BLaER1 treated with 17β-estradiol and CSF1 and Interleukin-3, amounts not matched to agents 10 nM and 100 nM (cell line): ENCODE measurements around the gene DNAH5.

Experiments
- H3K27ac ChIP-seq, 11 experiments: shearing (Covaris generic); formaldehyde crosslinking; 2 replicates each; pipeline ENCODE4 v1.8.1; 2022
- H3K27me3 ChIP-seq, 11 experiments: shearing (Covaris generic); formaldehyde crosslinking; 2 replicates each; pipeline ENCODE4 v1.8.1; 2022
- H3K36me3 ChIP-seq, 11 experiments: shearing (Covaris generic); formaldehyde crosslinking; 2 replicates each; pipeline ENCODE4 v1.8.1; 2022
- H3K4me1 ChIP-seq, 10 experiments: shearing (Covaris generic); formaldehyde crosslinking; 2 replicates each; pipeline ENCODE4 v1.8.1; 2022
- H3K4me2 ChIP-seq, 11 experiments: shearing (Covaris generic); formaldehyde crosslinking; 2 replicates each; pipeline ENCODE4 v1.8.1; 2022
- H3K4me3 ChIP-seq, 10 experiments: shearing (Covaris generic); formaldehyde crosslinking; 2 replicates each; pipeline ENCODE4 v1.8.1; 2022
- H3K9ac ChIP-seq, 11 experiments: shearing (Covaris generic); formaldehyde crosslinking; 2 replicates each; pipeline ENCODE4 v1.8.1; 2022
- H3K9me3 ChIP-seq, 11 experiments: shearing (Covaris generic); formaldehyde crosslinking; replicated peaks in 1 of 11; 2 replicates each; pipeline ENCODE4 v1.8.1; 2022
- H4K20me1 ChIP-seq, 11 experiments: shearing (Covaris generic); formaldehyde crosslinking; 2 replicates each; pipeline ENCODE4 v1.8.1; 2022
- Cebpa-rat ChIP-seq, 11 experiments: shearing (Covaris generic); IDR thresholded peaks; 2 replicates each; pipeline ENCODE4 v1.8.1; 2022

The DNAH5 gene

DNA sequence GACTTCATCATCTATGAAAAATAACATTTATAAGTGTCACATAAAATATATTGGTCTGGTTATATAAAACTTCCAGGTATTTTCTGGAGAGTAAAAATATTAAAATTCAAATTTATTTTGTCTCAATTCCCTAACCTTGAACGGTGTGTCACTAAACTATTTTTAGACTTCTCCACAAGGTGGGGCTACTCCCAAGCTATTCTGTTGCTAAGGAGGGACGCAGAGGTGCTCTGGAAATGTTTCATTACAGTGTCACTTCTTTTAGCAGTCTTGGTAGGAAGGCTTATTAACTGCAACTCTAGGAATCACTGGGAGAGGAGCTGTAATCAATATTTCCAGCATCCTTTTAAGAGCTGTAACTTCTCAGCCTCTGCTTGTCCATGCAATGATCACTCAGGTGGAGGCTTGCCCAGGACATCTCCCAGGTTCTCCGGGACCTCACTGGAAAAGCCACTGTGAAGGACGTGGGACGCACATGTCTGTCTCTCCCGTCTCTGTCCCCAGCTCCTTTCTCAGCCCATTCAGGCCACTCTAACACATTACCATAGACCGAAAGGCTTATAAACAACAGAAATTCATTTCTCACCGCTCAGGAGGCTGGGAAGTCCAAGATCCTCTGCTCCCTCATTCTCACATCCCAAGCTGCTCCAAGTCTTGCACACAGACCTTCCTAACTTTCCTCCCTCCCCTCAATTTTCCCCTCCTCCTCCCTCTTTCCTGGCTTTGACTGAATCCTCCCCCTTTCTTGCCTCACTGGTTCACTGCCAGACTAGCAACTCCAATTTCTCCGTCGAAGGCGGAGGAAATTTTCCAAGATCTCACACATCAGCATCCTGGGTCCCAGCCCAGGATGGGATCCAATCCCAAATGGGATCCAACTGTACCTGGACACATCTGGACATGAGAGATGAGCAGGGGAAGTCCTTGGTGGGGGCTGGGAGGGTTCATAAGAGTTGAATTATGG lies 32.7 kb upstream of the DNAH5 start:
- H3K9me3 ChIP-seq, result peaks cover 0 to 8% (median 0%) of the 10 kb centered on the region in 11 experiments; a peak in 1 of 22 replicates
- H3K4me2 ChIP-seq, result no peak overlapping the region
- no peaks in the 10 kb centered on the region for H4K20me1 ChIP-seq
- H3K9ac ChIP-seq, result no peak overlapping the region
- no peaks in the 10 kb centered on the region for H3K36me3 ChIP-seq
- H3K27me3 ChIP-seq, result no peaks in the 10 kb centered on the region
- H3K27ac ChIP-seq, result no peak overlapping the region
- no peaks in the 10 kb centered on the region for H3K4me1 ChIP-seq
- no peak overlapping the region for H3K4me3 ChIP-seq
- no peak for TF ChIP-seq Cebpa-rat (IDR thresholded peaks at IDR 0.05)

DNA sequence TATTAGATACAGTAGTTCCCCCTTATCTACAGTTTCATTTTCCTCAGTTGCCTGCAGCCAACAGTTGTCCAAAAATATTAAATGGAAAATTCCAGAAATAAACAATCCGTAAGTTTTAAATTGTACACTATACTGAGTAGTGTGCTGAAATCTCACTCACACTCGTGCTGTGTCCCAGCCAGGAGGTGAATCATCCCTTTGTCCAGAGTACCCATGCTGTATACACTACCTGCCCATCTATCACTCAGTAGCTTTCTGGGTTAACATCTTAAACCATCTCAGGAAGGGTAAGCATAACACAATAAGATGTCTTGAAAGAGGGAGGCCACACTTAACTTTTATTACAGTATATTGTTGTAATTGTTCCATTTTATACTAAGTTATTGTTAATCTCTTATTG lies 31.7 kb upstream of the DNAH5 start:
- no peak overlapping the region for H3K9ac ChIP-seq
- H3K4me3 ChIP-seq, result no peak overlapping the region
- TF ChIP-seq Cebpa-rat (IDR thresholded peaks at IDR 0.05), result no peak
- peaks cover 0 to 8% (median 0%) of the 10 kb centered on the region in 11 experiments; a peak in 1 of 22 replicates for H3K9me3 ChIP-seq
- H3K4me1 ChIP-seq, result no peaks in the 10 kb centered on the region
- no peak overlapping the region for H3K27ac ChIP-seq
- H3K27me3 ChIP-seq, result no peaks in the 10 kb centered on the region
- no peak overlapping the region for H3K4me2 ChIP-seq
- H4K20me1 ChIP-seq, result no peaks in the 10 kb centered on the region
- no peaks in the 10 kb centered on the region for H3K36me3 ChIP-seq

DNA sequence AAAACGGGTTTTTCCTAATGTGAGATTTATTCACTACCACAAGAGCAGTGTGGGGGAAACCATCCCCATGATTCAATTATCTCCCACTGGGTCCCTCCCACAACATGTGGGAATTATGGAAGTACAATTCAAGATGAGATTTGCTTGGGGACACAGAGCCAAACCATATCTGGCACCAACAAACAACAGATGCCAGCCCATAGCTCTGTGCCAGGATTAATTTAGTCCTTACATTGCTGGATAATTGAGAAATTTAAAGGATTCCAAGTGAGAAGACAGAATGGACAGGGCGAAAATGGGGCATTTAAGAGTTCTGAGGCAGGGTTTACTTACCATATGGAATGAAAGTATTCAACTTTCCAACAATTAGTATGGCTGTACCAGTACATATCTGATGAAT lies 30.8 kb upstream of the DNAH5 start:
- H3K4me2 ChIP-seq, result no peak overlapping the region
- no peak overlapping the region for H3K9ac ChIP-seq
- no peak overlapping the region for H3K4me3 ChIP-seq
- no peak overlapping the region for H3K27ac ChIP-seq
- no peak for TF ChIP-seq Cebpa-rat (IDR thresholded peaks at IDR 0.05)
- no peaks in the 10 kb centered on the region for H3K27me3 ChIP-seq
- H4K20me1 ChIP-seq, result no peaks in the 10 kb centered on the region
- no peaks in the 10 kb centered on the region for H3K4me1 ChIP-seq
- H3K9me3 ChIP-seq, result peaks cover 0 to 8% (median 0%) of the 10 kb centered on the region in 11 experiments; a peak in 1 of 22 replicates
- no peaks in the 10 kb centered on the region for H3K36me3 ChIP-seq

GRCh38 chr5:13973724-13974123 lies 29.2 kb upstream of the DNAH5 start:
- no peaks in the 10 kb centered on the region for H4K20me1 ChIP-seq
- H3K27me3 ChIP-seq, result no peaks in the 10 kb centered on the region
- H3K9ac ChIP-seq, result no peak overlapping the region
- H3K27ac ChIP-seq, result no peak overlapping the region
- no peak overlapping the region for H3K4me3 ChIP-seq
- H3K4me1 ChIP-seq, result no peaks in the 10 kb centered on the region
- no peaks in the 10 kb centered on the region for H3K36me3 ChIP-seq
- H3K4me2 ChIP-seq, result no peak overlapping the region
- TF ChIP-seq Cebpa-rat (IDR thresholded peaks at IDR 0.05), result no peak
- peaks cover 0 to 8% (median 0%) of the 10 kb centered on the region in 11 experiments; a peak in 1 of 22 replicates for H3K9me3 ChIP-seq

DNA sequence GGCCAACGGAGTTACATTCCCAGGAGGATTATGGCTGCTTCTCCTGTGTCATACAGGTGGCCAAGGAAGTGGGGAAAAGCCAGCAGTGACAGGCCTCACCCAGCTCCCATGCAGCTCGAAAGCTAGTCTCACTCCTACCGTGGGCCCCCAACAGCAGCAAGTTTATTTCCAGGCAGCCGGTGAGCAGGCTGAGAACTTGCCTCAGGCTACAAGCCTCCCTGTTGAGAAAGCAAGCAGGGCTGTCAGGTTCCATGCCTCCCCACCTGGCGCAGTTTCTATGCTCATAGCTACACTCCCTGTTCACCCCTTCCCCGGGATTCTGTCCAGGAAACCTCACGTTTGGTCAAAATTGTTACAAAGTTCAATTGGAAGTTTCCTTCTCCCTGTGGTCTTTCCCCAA lies 27.5 kb upstream of the DNAH5 start:
- H3K4me3 ChIP-seq, result no peak overlapping the region
- TF ChIP-seq Cebpa-rat (IDR thresholded peaks at IDR 0.05), result no peak
- H3K27ac ChIP-seq, result no peak overlapping the region
- H3K36me3 ChIP-seq, result no peaks in the 10 kb centered on the region
- H4K20me1 ChIP-seq, result no peaks in the 10 kb centered on the region
- H3K4me1 ChIP-seq, result no peaks in the 10 kb centered on the region
- H3K27me3 ChIP-seq, result no peaks in the 10 kb centered on the region
- H3K9ac ChIP-seq, result no peak overlapping the region
- H3K9me3 ChIP-seq, result peaks cover 0 to 10% (median 0%) of the 10 kb centered on the region in 11 experiments; a peak in 4 of 22 replicates
- no peak overlapping the region for H3K4me2 ChIP-seq

GRCh38 chr5:13957032-13957645 lies 12.7 kb upstream of the DNAH5 start:
- H3K4me1 ChIP-seq, result peaks cover 0 to 7% (median 0%) of the 10 kb centered on the region in 10 experiments; a peak in 6 of 20 replicates
- TF ChIP-seq Cebpa-rat (IDR thresholded peaks at IDR 0.05), result no peak
- no peaks in the 10 kb centered on the region for H3K36me3 ChIP-seq
- no peak overlapping the region for H3K4me3 ChIP-seq
- no peaks in the 10 kb centered on the region for H3K27me3 ChIP-seq
- no peak overlapping the region for H3K27ac ChIP-seq
- H3K4me2 ChIP-seq, result no peak overlapping the region
- peaks cover 0 to 12% (median 0%) of the 10 kb centered on the region in 11 experiments; a peak in 8 of 22 replicates for H3K9me3 ChIP-seq
- no peaks in the 10 kb centered on the region for H4K20me1 ChIP-seq
- peak overlapping the region in 1 of 11 experiments; percentile 1; a peak in 1 of 22 replicates for H3K9ac ChIP-seq

DNA sequence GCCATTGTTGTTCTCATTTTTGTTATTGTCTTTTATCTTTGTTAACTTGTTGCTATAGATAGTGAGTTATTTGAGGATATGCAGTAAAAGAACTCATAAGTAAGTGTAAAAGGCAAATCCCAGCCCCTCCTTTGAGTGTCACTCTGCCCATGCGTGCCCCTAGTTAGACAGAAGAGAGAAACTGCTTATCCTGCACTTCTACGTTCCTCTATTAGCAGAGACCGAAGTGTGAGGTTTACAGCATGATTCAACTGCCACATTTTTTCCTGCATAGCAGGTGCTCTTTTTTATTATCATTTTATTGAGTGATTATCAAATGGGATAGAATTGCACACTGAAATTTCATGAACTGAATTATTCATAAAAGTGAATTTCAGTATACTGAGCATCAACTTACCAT lies 12.0 kb upstream of the DNAH5 start:
- Histone ChIP-seq H3K9me3 (peaks cover 0 to 12% (median 0%) of the 10 kb centered on the region in 11 experiments; a peak in 8 of 22 replicates), H3K4me2 (no peak overlapping the region), H3K4me3 (no peak overlapping the region), H4K20me1 (no peaks in the 10 kb centered on the region), H3K27me3 (no peaks in the 10 kb centered on the region), H3K9ac (peak overlapping the region in 1 of 11 experiments; percentile 1; a peak in 1 of 22 replicates), H3K36me3 (no peaks in the 10 kb centered on the region), H3K27ac (no peak overlapping the region), H3K4me1 (peaks cover 0 to 7% (median 0%) of the 10 kb centered on the region in 10 experiments; a peak in 6 of 20 replicates)
- no peak for TF ChIP-seq Cebpa-rat (IDR thresholded peaks at IDR 0.05)

- H3K27me3 ChIP-seq, result no peaks in the 10 kb centered on the region
- no peak overlapping the region for H3K4me2 ChIP-seq
- H3K27ac ChIP-seq, result no peak overlapping the region
- H3K4me3 ChIP-seq, result no peak overlapping the region
- H4K20me1 ChIP-seq, result no peaks in the 10 kb centered on the region
- no peak for TF ChIP-seq Cebpa-rat (IDR thresholded peaks at IDR 0.05)
- no peak overlapping the region for H3K9ac ChIP-seq
- H3K36me3 ChIP-seq, result no peaks in the 10 kb centered on the region
- peaks cover 0 to 7% (median 0%) of the 10 kb centered on the region in 10 experiments; a peak in 6 of 20 replicates for H3K4me1 ChIP-seq
- peaks cover 0 to 12% (median 0%) of the 10 kb centered on the region in 11 experiments; a peak in 8 of 22 replicates for H3K9me3 ChIP-seq
Observed at GRCh38 chr5:13955896-13956295, 11.4 kb upstream of the DNAH5 start.

- no peaks in the 10 kb centered on the region for H3K9me3 ChIP-seq
- H3K36me3 ChIP-seq, result no peaks in the 10 kb centered on the region
- H4K20me1 ChIP-seq, result no peaks in the 10 kb centered on the region
- TF ChIP-seq Cebpa-rat (IDR thresholded peaks at IDR 0.05), result no peak
- H3K9ac ChIP-seq, result no peak overlapping the region
- no peak overlapping the region for H3K4me2 ChIP-seq
- H3K4me1 ChIP-seq, result 0 out of 20 replicates have a peak, but pooled peaks cover 0 to 4% (median 0%) of the 10 kb centered on the region in 10 experiments
- H3K27ac ChIP-seq, result no peak overlapping the region
- no peaks in the 10 kb centered on the region for H3K27me3 ChIP-seq
- no peak overlapping the region for H3K4me3 ChIP-seq
Observed at GRCh38 chr5:13946111-13946510, 1.6 kb upstream of the DNAH5 start.
